Vagina (tissue), 2 donors: Measurements from ENCODE around the gene PAXX. TPM values are rescaled to one million over a fixed set of nuclear protein-coding genes. Genes with fewer than 3 reads are reported as not detected.
A peak's percentile ranks its signal among the peaks of the same experiment; 100 is the strongest.

ENCODE experiments used
- DNase-seq, 2 donors: peaks; one replicate each; pipeline ENCODE4 v3.0.0-alpha.2; 2017; ENCODE audit errors: extremely low spot score in 2 of 2
- H3K27ac ChIP-seq: fragments of 200-600 bp; sonication (generic); one replicate; pipeline ENCODE4 v1.5.1; 2019
- H3K27me3 ChIP-seq: fragments of 200-600 bp; sonication (generic); one replicate; pipeline ENCODE4 v1.5.1; 2019
- H3K36me3 ChIP-seq, 2 donors: fragments of 200-600 bp; sonication (generic); one replicate each; pipeline ENCODE4 v1.5.1; 2017 to 2019
- H3K4me1 ChIP-seq: fragments of 200-600 bp; sonication (generic); one replicate; pipeline ENCODE4 v1.5.1; 2019
- H3K4me3 ChIP-seq, 2 donors: fragments of 200-600 bp; sonication (generic); 1 replicate in 1 of 2; 2 replicates in 1 of 2; pipeline ENCODE4 v1.5.1; 2016 to 2019
- H3K9me3 ChIP-seq: fragments of 200-600 bp; sonication (generic); one replicate; pipeline ENCODE4 v1.5.1; 2019
- POLR2A ChIP-seq, 2 donors: fragments of 450-650 bp; IDR thresholded peaks; one replicate each; pipeline ENCODE4 v1.6.1; 2017; ENCODE audit warnings: antibody characterized with exemption in 2 of 2, mild to moderate bottlenecking in 2 of 2, moderate library complexity in 2 of 2
- POLR2AphosphoS5 ChIP-seq, 2 donors: sonication (generic); formaldehyde crosslinking; IDR thresholded peaks; one replicate each; pipeline ENCODE4 v1.9.0; 2017; ENCODE audit warnings: antibody characterized with exemption in 2 of 2, mild to moderate bottlenecking in 2 of 2, low read depth in 1 of 2; ENCODE audit not compliant: insufficient read depth in 1 of 2
- intact Hi-C: fragments of 100-400 bp; cut with DNase I; formaldehyde crosslinking; loops from one replicate; pipeline ENCODE4 v1.15.1; 2023
- total RNA-seq: library from RNA; depleted of rRNA; stranded (reverse); fragments of >200 nt; gene quantifications from one replicate; pipeline ENCODE4 v1.2.3, GENCODE V29; 2016
- TF ChIP-seq, protein P1 (sequence below), 3 experiments: fragments of 450-650 bp in 2 of 3; fragments of 200-600 bp in 1 of 3; sonication (generic) in 1 of 3; IDR thresholded peaks; one replicate each; pipeline ENCODE4 v1.5.1; 2017 to 2019; ENCODE audit warnings: antibody characterized with exemption in 3 of 3, mild to moderate bottlenecking in 2 of 3, moderate library complexity in 2 of 3

PAXX gene
- total RNA-seq, 1 donor from 2014 or later: 62.9 TPM

DNA sequence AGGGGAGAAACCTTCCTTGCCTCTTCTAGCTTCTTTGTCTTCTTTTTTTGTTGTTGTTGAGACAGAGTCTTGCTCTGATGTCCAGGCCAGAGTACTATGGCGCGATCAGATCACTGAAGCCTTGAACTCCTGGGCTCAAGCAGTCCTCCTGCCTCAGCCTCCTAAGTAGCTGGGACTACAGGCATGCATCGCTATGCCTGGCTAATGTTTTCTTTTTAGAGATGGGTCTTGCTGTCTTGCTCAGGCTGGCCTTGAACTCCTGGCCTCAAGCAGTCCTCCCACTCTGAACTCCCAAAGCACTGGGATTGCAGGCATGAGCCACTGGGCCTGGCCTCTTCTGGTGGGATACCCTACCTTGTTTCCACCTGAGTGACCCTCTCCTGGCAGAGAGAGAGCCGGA lies 3.4 kb upstream of the PAXX start:
- no peaks in the 10 kb centered on the region for H3K9me3 ChIP-seq
- no peak for DNase-seq
- H3K4me3 ChIP-seq: no peak overlapping the region
- intact Hi-C loops: no loop called here
- peaks cover 6% of the 10 kb centered on the region for H3K27me3 ChIP-seq
- TF ChIP-seq POLR2A (IDR thresholded peaks at IDR 0.05) (no peak), POLR2AphosphoS5 (IDR thresholded peaks at IDR 0.05; ENCODE audit: insufficient read depth in 1 of 2, low read depth in 1 of 2) (no peak)
- TF ChIP-seq, protein P1, sequence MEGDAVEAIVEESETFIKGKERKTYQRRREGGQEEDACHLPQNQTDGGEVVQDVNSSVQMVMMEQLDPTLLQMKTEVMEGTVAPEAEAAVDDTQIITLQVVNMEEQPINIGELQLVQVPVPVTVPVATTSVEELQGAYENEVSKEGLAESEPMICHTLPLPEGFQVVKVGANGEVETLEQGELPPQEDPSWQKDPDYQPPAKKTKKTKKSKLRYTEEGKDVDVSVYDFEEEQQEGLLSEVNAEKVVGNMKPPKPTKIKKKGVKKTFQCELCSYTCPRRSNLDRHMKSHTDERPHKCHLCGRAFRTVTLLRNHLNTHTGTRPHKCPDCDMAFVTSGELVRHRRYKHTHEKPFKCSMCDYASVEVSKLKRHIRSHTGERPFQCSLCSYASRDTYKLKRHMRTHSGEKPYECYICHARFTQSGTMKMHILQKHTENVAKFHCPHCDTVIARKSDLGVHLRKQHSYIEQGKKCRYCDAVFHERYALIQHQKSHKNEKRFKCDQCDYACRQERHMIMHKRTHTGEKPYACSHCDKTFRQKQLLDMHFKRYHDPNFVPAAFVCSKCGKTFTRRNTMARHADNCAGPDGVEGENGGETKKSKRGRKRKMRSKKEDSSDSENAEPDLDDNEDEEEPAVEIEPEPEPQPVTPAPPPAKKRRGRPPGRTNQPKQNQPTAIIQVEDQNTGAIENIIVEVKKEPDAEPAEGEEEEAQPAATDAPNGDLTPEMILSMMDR (IDR thresholded peaks at IDR 0.05): no peak
- no peaks in the 10 kb centered on the region for H3K36me3 ChIP-seq
- H3K4me1 ChIP-seq: peaks cover 40% of the 10 kb centered on the region
- no peak overlapping the region for H3K27ac ChIP-seq

GRCh38 chr9:136990242-136990911 lies 1.8 kb upstream of the PAXX start:
- peaks cover 2% of the 10 kb centered on the region for H3K27me3 ChIP-seq
- no peaks in the 10 kb centered on the region for H3K9me3 ChIP-seq
- no peak overlapping the region for H3K4me3 ChIP-seq
- H3K27ac ChIP-seq: no peak overlapping the region
- TF ChIP-seq POLR2A (IDR thresholded peaks at IDR 0.05): no peak
- TF ChIP-seq, protein P1 (IDR thresholded peaks at IDR 0.05): no peak
- intact Hi-C loops: no loop called here
- no peak for DNase-seq
- peaks cover 39% of the 10 kb centered on the region for H3K4me1 ChIP-seq
- H3K36me3 ChIP-seq: no peaks in the 10 kb centered on the region

GRCh38 chr9:136992819-136993369 lies 672 bp downstream of the PAXX start:
- H3K27me3 ChIP-seq: no peaks in the 10 kb centered on the region
- no peaks in the 10 kb centered on the region for H3K36me3 ChIP-seq
- intact Hi-C loops: no loop called here
- H3K4me3 ChIP-seq: peak overlapping the region; percentile 61 to 91
- peak overlapping the region; percentile 83 for H3K27ac ChIP-seq
- no peak for DNase-seq
- H3K9me3 ChIP-seq: no peaks in the 10 kb centered on the region
- TF ChIP-seq POLR2A (IDR thresholded peaks at IDR 0.05): no peak
- TF ChIP-seq, protein P1 (IDR thresholded peaks at IDR 0.05): no peak
- TF ChIP-seq POLR2AphosphoS5 (IDR thresholded peaks at IDR 0.05; ENCODE audit: insufficient read depth in 1 of 2, low read depth in 1 of 2): no peak
- peaks cover 52% of the 10 kb centered on the region for H3K4me1 ChIP-seq

DNA sequence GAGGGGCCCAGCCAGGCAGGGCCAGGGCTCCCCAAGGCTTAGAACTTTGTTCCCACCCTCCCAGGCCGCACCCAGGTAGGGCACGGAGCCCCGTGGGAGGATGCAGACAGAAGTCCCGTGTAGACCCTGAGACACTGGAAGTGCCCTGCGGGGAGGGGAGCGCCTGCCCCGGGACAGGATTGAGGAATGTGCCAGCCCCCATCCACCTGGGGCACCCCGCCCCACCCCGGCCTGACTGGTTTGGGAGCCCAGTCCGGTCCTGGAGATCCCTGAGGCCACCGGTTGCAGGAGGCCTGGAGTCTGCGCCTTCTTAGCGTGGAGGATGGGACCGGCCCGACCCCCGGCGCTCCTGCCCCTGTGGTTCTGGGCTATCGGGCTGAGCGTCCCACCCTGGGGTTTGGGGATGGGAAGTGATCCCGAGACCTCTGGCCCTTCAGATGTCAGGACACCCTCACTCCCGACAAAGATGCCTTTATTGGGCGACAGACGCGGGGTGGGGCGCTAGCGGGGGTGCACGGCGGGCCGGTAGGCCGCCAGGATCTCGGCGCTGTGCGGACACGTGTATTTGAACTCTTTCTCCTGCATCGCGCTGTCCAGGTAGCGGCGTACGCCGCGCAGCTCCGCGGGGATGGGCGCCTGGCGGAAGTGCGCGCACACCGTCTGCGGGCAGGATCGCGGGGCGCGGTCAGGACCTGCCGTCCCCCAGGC lies 2.1 kb downstream of the PAXX start:
- no peaks in the 10 kb centered on the region for H3K27me3 ChIP-seq
- no peaks in the 10 kb centered on the region for H3K36me3 ChIP-seq
- no peaks in the 10 kb centered on the region for H3K9me3 ChIP-seq
- intact Hi-C loops: no loop called here
- peaks cover 52% of the 10 kb centered on the region for H3K4me1 ChIP-seq
- H3K27ac ChIP-seq: no peak overlapping the region
- TF ChIP-seq POLR2AphosphoS5 (IDR thresholded peaks at IDR 0.05; ENCODE audit: insufficient read depth in 1 of 2, low read depth in 1 of 2) (no peak), POLR2A (IDR thresholded peaks at IDR 0.05) (no peak)
- TF ChIP-seq, protein P1 (IDR thresholded peaks at IDR 0.05): no peak
- DNase-seq: no peak
- H3K4me3 ChIP-seq: peak overlapping the region; percentile 22 to 32

GRCh38 chr9:136994888-136995230 lies 2.6 kb downstream of the PAXX start:
- DNase-seq: no peak
- Histone ChIP-seq H3K4me3 (peak overlapping the region; percentile 22 to 32), H3K4me1 (peaks cover 52% of the 10 kb centered on the region), H3K36me3 (no peaks in the 10 kb centered on the region), H3K27me3 (no peaks in the 10 kb centered on the region), H3K9me3 (no peaks in the 10 kb centered on the region), H3K27ac (no peak overlapping the region)
- TF ChIP-seq POLR2A (IDR thresholded peaks at IDR 0.05): no peak
- TF ChIP-seq POLR2AphosphoS5 (IDR thresholded peaks at IDR 0.05; ENCODE audit: insufficient read depth in 1 of 2, low read depth in 1 of 2): no peak
- TF ChIP-seq, protein P1 (IDR thresholded peaks at IDR 0.05): no peak
- intact Hi-C loops: no loop called here
